Fibroblast of villous mesenchyme (primary cell): ENCODE results near the gene JUN. TPM values are rescaled to one million over a fixed set of nuclear protein-coding genes. Genes with fewer than 3 reads are reported as not detected.

Source experiments
- DNase-seq: peaks from one replicate; pipeline ENCODE4 v3.0.0-alpha.2; 2010; ENCODE audit warnings: low read depth
- H3K4me3 ChIP-seq: 2 replicates; pipeline ENCODE4 v1.5.1; 2011; ENCODE audit warnings: low read depth, mild to moderate bottlenecking, low read length
- CTCF ChIP-seq: IDR thresholded peaks from 2 replicates; pipeline ENCODE4 v1.5.1; 2012; ENCODE audit warnings: low read depth, mild to moderate bottlenecking, low read length; ENCODE audit not compliant: insufficient read depth
- total RNA-seq: library from RNA; depleted of rRNA; stranded (reverse); fragments of >200 nt; gene quantifications from 2 replicates; pipeline ENCODE4 v1.2.3, GENCODE V29; 2012

JUN gene
- total RNA-seq, 1 donor, result 84.6 TPM

DNA sequence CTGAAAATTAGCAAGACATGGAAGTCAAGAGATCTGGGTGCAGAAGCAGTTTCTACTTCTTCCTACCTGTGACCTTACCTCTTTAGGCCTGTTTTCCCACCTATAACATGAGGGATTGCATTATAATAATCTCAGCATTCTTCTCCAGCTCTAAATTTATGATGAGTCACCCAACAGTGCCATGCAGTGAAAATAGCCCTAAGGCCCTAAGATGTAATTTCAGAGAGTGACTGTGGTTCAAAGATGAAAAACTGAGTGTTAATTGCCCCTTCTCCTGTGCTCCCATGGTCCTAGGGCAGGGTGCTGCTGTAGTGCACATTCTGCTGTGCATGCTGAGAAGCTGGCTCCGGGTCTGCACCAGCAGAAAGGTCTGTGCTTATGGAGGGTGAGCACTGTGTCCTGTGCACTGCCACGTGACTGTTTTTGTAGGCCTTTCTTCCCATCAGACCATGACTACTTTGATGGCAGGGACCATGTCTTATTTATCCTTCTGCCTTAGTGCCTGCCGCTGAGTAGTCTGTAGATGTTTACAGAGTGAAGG, 29.7 kb downstream of the JUN start:
- TF ChIP-seq CTCF, result no peak
- no peak overlapping the region for H3K4me3 ChIP-seq
- no peak for DNase-seq

- DNase-seq, result no peak
- no peak overlapping the region for H3K4me3 ChIP-seq
- no peak for TF ChIP-seq CTCF
These were observed 30.4 kb downstream of the JUN start for GRCh38 chr1:58753431-58753866.

GRCh38 chr1:58749646-58750045, 34.2 kb downstream of the JUN start:
- no peak for TF ChIP-seq CTCF
- no peak for DNase-seq
- H3K4me3 ChIP-seq, result no peak overlapping the region

- DNase-seq, result no peak
- no peak overlapping the region for H3K4me3 ChIP-seq
- no peak for TF ChIP-seq CTCF
These were observed 35.2 kb downstream of the JUN start for GRCh38 chr1:58748666-58749065.

GRCh38 chr1:58746757-58747156, 37.1 kb downstream of the JUN start:
- peak; percentile 33 for DNase-seq

GRCh38 chr1:58746182-58746581, 37.7 kb downstream of the JUN start:
- no peak for DNase-seq
- TF ChIP-seq CTCF, result no peak
- H3K4me3 ChIP-seq, result no peak overlapping the region

More at GRCh38 chr1:58746757-58747156, 37.1 kb downstream of the JUN start:
- no peak for TF ChIP-seq CTCF
- H3K4me3 ChIP-seq, result no peak overlapping the region

- DNase-seq, result no peak
- H3K4me3 ChIP-seq, result no peak overlapping the region
- no peak for TF ChIP-seq CTCF
These were observed 38.2 kb downstream of the JUN start for GRCh38 chr1:58745666-58746065.
